Epithelial cell of proximal tubule (primary cell): ENCODE results near the gene ABLIM2. TPM values are rescaled to one million over a fixed set of nuclear protein-coding genes. Genes with fewer than 3 reads are reported as not detected.

Source experiments
- DNase-seq: peaks from one replicate; pipeline ENCODE4 v3.0.0-alpha.2; 2011; ENCODE audit warnings: low read depth
- H3K4me3 ChIP-seq: 2 replicates; pipeline ENCODE4 v1.5.1; 2011; ENCODE audit warnings: low read depth, mild to moderate bottlenecking, low read length
- CTCF ChIP-seq: conservative IDR thresholded peaks from 2 replicates; pipeline ENCODE4 v1.5.1; 2012; ENCODE audit warnings: low read depth, mild to moderate bottlenecking, low read length
- total RNA-seq: library from RNA; depleted of rRNA; stranded (reverse); fragments of >200 nt; gene quantifications from 2 replicates; pipeline ENCODE4 v1.2.3, GENCODE V29; 2015

The ABLIM2 gene
- total RNA-seq, 1 donor from 2014 or later, result 1.0 TPM

- DNase-seq, result no peak
- no peak for TF ChIP-seq CTCF
- no peak overlapping the region for H3K4me3 ChIP-seq
Observed at GRCh38 chr4:8163026-8163425, 4.4 kb upstream of the ABLIM2 start.

GRCh38 chr4:8162625-8163024, 4.0 kb upstream of the ABLIM2 start:
- no peak for DNase-seq
- no peak overlapping the region for H3K4me3 ChIP-seq
- TF ChIP-seq CTCF, result no peak

- no peak for TF ChIP-seq CTCF
- no peak for DNase-seq
- H3K4me3 ChIP-seq, result no peak overlapping the region
Observed at GRCh38 chr4:8160572-8160971, 2.0 kb upstream of the ABLIM2 start.

GRCh38 chr4:8160233-8160560, 1.6 kb upstream of the ABLIM2 start:
- no peak for TF ChIP-seq CTCF
- DNase-seq, result no peak
- H3K4me3 ChIP-seq, result no peak overlapping the region

- no peak for DNase-seq
- no peak for TF ChIP-seq CTCF
- H3K4me3 ChIP-seq, result peak overlapping the region; percentile 96
Observed at GRCh38 chr4:8159537-8160232, 1.1 kb upstream of the ABLIM2 start.

- no peak for TF ChIP-seq CTCF
- DNase-seq, result no peak
- peak overlapping the region; percentile 72 for H3K4me3 ChIP-seq
Observed at GRCh38 chr4:8157944-8158709, 486 bp downstream of the ABLIM2 start.

- no peak for DNase-seq
- peak overlapping the region; percentile 72 for H3K4me3 ChIP-seq
- no peak for TF ChIP-seq CTCF
Observed at GRCh38 chr4:8157496-8157895, 1.1 kb downstream of the ABLIM2 start.
